T-helper 1 cell (primary cell): Measurements from ENCODE around the gene TEAD1.
"Not testable (repeated sequence)": the region's sequence is repeated elsewhere in the genome, so short reads cannot be mapped to it uniquely, and the experiment has no call there.

Experiments
- DNase-seq, 5 donors: peaks; one replicate each; pipeline ENCODE4 v3.0.0-alpha.2; 2012 to 2020

Gene TEAD1

GRCh38 chr11:12744826-12745502 is 70.7 kb downstream of the TEAD1 start:
- no peak for DNase-seq

DNA sequence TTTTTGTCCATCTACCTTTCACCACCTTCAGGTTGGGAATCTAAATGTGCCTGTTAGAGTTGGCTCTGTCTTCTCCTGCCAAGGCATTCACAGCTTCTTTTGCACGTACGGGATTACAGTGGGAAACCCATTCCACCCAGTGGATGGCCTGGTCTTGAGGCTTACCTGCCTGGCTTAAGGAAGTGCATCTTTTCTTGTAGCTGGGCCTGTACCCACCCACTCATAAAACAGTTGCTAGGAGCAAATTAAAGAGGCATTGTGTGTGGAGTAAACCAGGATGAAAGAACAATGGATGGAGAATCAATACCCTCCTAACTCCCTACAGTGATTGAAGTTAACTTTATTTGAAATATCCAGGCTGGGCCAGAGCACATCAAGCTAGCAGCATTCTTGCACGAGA is 71.6 kb downstream of the TEAD1 start:
- no peak for DNase-seq

DNA sequence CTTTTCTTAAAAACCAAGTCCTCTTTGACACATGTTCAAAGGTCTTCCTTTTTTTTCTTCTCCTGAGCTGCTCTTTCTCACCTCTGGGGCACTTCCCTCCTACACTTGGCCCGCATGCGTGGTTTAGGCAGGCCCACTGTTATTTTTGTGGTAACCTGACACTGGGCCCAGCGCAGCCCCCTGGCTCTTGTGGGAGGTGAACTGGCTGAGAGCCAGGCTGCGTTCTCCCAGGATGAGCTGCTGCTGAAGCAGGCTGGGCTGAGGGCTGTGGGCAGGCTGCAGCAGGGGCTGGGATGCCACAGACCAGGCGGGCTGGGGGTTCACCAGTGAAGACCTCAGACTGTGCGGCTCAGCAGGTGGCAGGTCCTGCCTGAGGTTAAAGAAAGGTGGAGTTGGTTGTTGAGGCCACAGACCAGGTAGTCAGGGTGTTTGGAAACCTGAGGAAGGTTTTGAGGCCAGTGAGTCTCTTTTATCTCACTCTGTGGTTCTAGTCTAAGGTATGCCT is 72.4 kb downstream of the TEAD1 start:
- DNase-seq, result no peak

- no peak for DNase-seq
Measured at GRCh38 chr11:12748561-12748960, 74.3 kb downstream of the TEAD1 start.

DNA sequence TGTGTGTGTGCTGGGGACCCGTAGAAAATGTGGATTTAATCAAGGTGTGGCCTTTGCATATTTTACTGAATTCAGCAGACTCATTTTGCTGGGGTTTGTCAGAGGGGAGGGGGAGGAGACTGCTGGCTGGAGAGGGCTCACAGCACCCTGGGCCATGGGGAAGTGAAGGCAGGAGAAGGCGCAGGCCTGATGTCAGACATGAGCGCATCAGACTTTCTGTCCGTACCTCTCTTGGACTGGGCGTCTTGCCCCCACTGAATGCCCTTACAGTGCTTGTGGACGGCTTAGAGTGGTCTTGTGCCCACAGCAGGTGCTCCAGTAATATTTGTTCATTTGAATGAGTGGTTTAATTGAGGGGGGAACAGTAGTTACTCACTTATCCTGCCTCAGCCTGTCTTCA is 75.2 kb downstream of the TEAD1 start:
- no peak for DNase-seq

DNA sequence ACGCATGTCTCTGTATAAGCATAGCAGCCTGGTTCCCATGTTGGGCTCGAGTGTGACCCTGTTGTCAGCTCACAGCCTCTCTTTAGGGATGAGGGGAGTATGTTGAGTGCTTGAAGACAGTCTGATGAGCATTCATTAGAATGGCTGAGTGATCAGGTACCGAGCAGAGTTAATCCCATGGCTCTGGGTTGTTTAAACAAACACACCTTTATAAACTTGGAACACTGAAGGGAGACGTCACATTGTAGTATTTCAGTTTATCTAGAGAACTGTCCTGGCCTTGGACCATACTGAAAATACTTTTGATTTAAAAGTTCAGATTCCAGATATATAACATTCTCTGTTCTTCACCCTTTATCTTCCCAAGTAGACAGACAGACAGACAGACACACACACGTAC is 76.0 kb downstream of the TEAD1 start:
- DNase-seq, result no peak

- no peak for DNase-seq
Measured at GRCh38 chr11:12752868-12753524, 78.8 kb downstream of the TEAD1 start.

DNA sequence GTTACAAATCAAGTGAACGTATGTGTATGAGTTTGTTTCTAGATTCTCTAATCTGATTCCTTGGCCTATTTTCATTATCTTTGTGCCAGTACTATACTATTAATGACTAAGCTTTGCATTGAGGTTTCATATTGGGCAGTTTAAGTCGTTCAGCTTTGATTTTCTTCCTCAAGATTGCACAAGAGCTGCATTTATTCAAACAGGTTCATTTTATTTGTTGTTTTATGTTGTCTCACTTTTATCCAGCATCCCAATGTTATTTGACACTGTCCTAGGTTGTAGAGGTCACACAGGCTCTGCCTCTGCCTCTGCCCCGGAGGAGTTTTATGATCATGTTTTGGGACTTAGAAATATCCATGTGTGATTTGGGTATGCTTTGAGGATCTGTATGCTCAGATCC is 79.8 kb downstream of the TEAD1 start:
- no peak for DNase-seq

DNA sequence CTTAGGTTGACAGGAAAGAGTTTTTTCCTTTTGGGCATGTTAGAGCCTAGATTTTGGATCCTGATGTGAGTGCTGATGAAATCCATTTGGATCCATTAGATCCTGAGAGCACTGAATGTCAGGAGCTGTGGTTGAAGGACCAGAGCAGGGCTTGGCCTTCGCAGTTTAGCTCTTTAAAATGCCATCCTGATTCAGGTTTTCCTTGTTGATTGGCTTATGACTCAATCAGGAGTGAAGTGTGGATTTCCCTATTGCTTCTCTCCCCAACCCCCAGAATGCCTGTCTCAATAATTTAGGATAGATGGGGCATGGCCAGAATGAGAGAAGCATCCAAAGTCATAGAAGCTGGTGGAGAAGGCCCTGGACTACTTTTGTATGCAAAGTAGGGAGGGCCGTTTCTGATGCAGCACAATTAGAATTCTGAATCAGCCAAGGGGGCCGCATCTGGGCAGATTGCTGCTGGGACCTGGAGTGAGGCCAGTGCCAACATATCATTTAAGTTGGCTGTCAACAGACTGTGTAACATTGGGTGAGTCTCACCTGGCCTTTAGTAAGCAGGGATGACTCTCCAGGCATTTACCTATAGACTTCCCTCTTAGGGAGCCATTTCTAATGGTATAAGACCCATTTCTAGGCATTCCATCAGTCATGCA is 80.5 kb downstream of the TEAD1 start:
- DNase-seq, result no peak

GRCh38 chr11:12755510-12756453 is 81.6 kb downstream of the TEAD1 start:
- DNase-seq, result no peak

GRCh38 chr11:12756454-12756806 is 82.2 kb downstream of the TEAD1 start:
- no peak for DNase-seq

GRCh38 chr11:12756867-12757266 is 82.6 kb downstream of the TEAD1 start:
- no peak for DNase-seq

GRCh38 chr11:12757416-12757815 is 83.2 kb downstream of the TEAD1 start:
- no peak for DNase-seq

DNA sequence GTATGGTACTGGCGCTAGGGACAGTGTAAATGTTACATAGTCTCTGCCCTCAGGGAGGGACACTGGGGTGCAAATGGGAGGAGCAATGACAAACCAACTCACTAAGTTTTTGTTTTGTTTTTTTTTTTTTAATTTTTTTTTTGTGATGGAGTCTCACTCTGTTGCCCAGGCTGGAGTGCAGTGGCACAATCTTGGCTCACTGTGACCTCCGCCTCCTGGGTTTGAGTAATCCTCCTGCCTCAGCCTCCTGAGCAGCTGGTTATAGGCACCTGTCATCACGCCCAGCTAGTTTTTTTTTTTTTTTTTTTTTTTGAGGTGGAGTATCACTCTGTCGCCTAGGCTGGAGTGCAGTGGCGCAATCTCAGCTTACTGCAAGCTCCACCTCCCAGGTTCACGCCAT is 83.9 kb downstream of the TEAD1 start:
- DNase-seq, result not testable (repeated sequence)

DNA sequence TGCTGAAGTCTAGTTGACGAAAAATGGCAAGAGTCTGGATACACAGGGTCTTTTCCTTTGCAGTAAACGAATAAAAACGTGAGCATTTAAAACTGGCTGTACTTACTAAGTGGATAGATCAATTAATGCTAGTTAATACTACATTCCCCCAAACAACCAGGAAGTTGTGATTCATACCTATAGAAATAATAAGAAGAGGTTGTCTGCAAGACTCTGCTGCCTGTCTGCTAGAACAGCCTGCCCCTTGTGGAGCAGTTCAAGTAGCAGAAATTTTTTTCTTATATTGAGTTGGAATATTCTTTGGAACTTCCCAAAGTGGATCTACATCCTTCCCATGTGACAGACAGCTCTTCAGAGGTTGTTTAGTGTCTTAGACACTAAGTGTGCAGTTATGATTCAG is 86.8 kb downstream of the TEAD1 start:
- no peak for DNase-seq

DNA sequence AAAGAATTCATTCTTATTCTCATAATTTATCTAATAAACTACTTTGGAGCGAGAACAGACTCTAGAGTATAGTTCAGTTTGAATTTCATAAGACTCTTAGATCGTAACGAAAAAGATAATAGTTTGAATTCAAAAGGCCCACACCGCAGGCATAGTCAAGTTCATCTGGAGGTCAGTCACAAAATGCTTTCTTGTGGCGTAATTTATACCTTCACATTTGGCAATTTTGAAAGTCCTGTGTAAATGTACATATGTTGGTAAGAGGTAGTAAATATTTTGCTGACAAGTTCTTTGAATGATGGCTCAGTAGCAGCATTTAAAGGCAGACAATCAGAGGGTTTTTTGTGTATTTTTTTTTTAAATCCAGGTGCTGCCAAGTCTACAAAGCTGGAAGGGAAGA is 88.1 kb downstream of the TEAD1 start:
- no peak for DNase-seq

DNA sequence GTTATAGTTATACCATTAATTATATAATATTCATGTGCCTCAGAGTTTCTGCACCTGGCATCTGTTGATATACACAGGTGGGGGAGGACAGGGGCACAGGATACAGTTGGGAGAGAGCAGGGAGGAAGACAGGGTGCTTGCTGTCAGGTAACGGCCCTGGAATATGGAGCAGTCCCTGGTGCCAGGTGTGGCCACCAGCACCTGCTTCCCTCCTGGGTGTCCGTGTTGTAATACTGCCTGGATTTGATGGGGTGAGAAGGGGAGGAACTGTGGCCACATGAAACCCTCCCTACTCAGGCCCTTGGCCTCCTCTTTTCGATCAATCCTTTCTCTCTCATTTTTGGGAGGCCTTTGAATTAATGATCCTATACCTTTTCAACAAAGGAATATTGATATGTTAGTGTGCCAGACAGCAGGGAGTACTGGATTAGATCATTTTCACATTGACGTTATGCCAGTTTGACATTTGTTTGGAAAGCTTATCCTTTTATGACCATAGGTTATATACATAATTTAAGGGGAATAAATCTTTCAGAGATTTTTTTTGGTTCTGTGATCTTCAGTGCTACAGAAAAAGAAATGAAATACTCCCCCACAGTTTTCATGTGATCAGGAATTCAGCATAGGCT is 88.6 kb downstream of the TEAD1 start:
- DNase-seq, result no peak

GRCh38 chr11:12764187-12764914 is 90.1 kb downstream of the TEAD1 start:
- no peak for DNase-seq

GRCh38 chr11:12765428-12765827 is 91.2 kb downstream of the TEAD1 start:
- no peak for DNase-seq

DNA sequence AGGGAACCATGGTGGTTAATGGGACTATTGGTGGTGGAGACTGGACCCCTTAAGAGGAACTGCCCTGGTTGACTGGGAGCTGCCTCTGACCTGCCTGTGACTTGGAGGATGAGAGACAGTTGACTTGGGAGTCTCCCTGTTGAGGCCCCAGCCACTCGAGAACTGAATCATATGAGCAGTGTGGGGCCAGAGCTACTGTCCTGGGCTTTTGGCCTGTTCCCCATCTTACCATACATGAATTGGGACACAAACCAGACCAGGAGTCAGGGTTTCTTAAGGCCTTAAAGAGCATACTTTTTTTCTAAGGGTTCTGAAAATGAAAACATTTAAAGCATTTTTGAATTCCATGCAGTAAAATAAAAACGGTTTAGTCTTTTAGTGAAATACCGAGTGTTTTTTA is 92.8 kb downstream of the TEAD1 start:
- DNase-seq, result no peak

- DNase-seq, result no peak
Measured at GRCh38 chr11:12767577-12767976, 93.4 kb downstream of the TEAD1 start.
